PC-3 (cell line): ENCODE results near the gene EVA1A. TPM values are rescaled to one million over a fixed set of nuclear protein-coding genes. Genes with fewer than 3 reads are reported as not detected.

Source experiments
- ATAC-seq: fragments of 200-7000 bp; cut with Tn5 transposase; 2 replicates; pipeline ENCODE4 v1.9.1; 2020; ENCODE audit warnings: mild to moderate bottlenecking, moderate library complexity
- BruUV-seq: library from RNA; stranded (reverse); fragments of 400-500 nt; replicated peaks from 2 replicates; lab custom pipeline; 2021; lab: Mats Ljungman, UMichigan
- CTCF ChIA-PET: fragments of 300-600 bp; sonication (Branson Sonifier 250); formaldehyde crosslinking; loops from one replicate; lab custom pipeline; 2022; ENCODE audit warnings: antibody characterized with exemption; lab: Charles Lee
- POLR2A ChIA-PET: fragments of 300-600 bp; sonication (Branson Sonifier 250); formaldehyde crosslinking; loops from one replicate; lab custom pipeline; 2022; ENCODE audit warnings: antibody characterized with exemption; ENCODE audit not compliant: unreplicated experiment; lab: Charles Lee
- DNase-seq: peaks from one replicate; pipeline ENCODE4 v3.0.0-alpha.2; 2015
- H2AFZ ChIP-seq: fragments of 300-600 bp; sonication (generic); 2 replicates; pipeline ENCODE4 v1.6.0; 2016; ENCODE audit warnings: antibody characterized with exemption, low read length
- H3F3A ChIP-seq: fragments of 300-600 bp; sonication (generic); one replicate; pipeline ENCODE4 v1.6.0; 2017; ENCODE audit warnings: antibody characterized with exemption, low read length, control low read depth, mild to moderate bottlenecking; ENCODE audit not compliant: unreplicated experiment
- H3K27ac ChIP-seq: fragments of 300-600 bp; sonication (generic); 2 replicates; pipeline ENCODE4 v1.5.1; 2016; ENCODE audit warnings: mild to moderate bottlenecking, low read length
- H3K27me3 ChIP-seq: fragments of 300-600 bp; sonication (generic); 2 replicates; pipeline ENCODE4 v1.6.1; 2016; ENCODE audit warnings: low read length, mixed read lengths
- H3K36me3 ChIP-seq: fragments of 300-600 bp; sonication (generic); 2 replicates; pipeline ENCODE4 v1.6.1; 2016; ENCODE audit warnings: low read depth, mixed run types, low read length, mixed read lengths
- H3K4me1 ChIP-seq: fragments of 300-600 bp; sonication (generic); 2 replicates; pipeline ENCODE4 v1.5.1; 2016; ENCODE audit warnings: low read length; ENCODE audit not compliant: insufficient read depth
- H3K4me2 ChIP-seq: fragments of 300-600 bp; sonication (generic); 2 replicates; pipeline ENCODE4 v1.6.0; 2016; ENCODE audit warnings: low read length
- H3K4me3 ChIP-seq: fragments of 300-600 bp; sonication (generic); 2 replicates; pipeline ENCODE4 v1.5.1; 2016; ENCODE audit warnings: mild to moderate bottlenecking, low read length, mixed read lengths
- H3K79me2 ChIP-seq: fragments of 300-600 bp; sonication (generic); 2 replicates; pipeline ENCODE4 v1.6.1; 2017; ENCODE audit warnings: low read length, mixed read lengths
- H3K9ac ChIP-seq: fragments of 300-600 bp; sonication (generic); 2 replicates; pipeline ENCODE4 v1.6.0; 2016; ENCODE audit warnings: mild to moderate bottlenecking, low read length
- H3K9me2 ChIP-seq: fragments of 300-600 bp; sonication (generic); replicated peaks from 2 replicates; pipeline ENCODE4 v1.6.1; 2016; ENCODE audit warnings: mixed run types, low read length, mixed read lengths
- H3K9me3 ChIP-seq: fragments of 300-600 bp; sonication (generic); 2 replicates; pipeline ENCODE4 v1.6.1; 2016; ENCODE audit warnings: low read length, mixed read lengths
- H4K20me1 ChIP-seq: fragments of 300-600 bp; sonication (generic); 2 replicates; pipeline ENCODE4 v1.6.1; 2016; ENCODE audit warnings: low read length, mixed read lengths
- CTCF ChIP-seq: fragments of 300-600 bp; sonication (generic); conservative IDR thresholded peaks from 2 replicates; pipeline ENCODE4 v1.5.1; 2017; ENCODE audit warnings: antibody characterized with exemption, low read depth, mild to moderate bottlenecking, low read length
- EZH2 ChIP-seq: fragments of 300-600 bp; sonication (generic); IDR thresholded peaks from one replicate; pipeline ENCODE4 v1.6.1; 2017; ENCODE audit warnings: antibody characterized with exemption, mild to moderate bottlenecking, low read length; ENCODE audit not compliant: unreplicated experiment
- EZH2phosphoT487 ChIP-seq: fragments of 300-600 bp; sonication (generic); IDR thresholded peaks from 2 replicates; pipeline ENCODE4 v1.6.1; 2018; ENCODE audit warnings: mild to moderate bottlenecking, antibody characterized with exemption, low read length, borderline replicate concordance
- intact Hi-C: fragments of 100-400 bp; cut with micrococcal nuclease; formaldehyde crosslinking; loops from 2 replicates; pipeline ENCODE4 v1.9.0; 2023
- total RNA-seq: library from RNA; depleted of rRNA; stranded (reverse); fragments of >200 nt; gene quantifications from 2 replicates; pipeline ENCODE4 v1.2.3, GENCODE V29; 2014

EVA1A gene
- total RNA-seq, 1 experiment from 2014 or later: 48.9 TPM

GRCh38 chr2:75497256-75497655 is 63.5 kb downstream of the EVA1A start:
- no peaks in the 10 kb centered on the region for H3F3A ChIP-seq
- H3K9me3 ChIP-seq: no peaks in the 10 kb centered on the region
- no peak for TF ChIP-seq CTCF
- TF ChIP-seq EZH2phosphoT487: no peak
- TF ChIP-seq EZH2: no peak
- H2AFZ ChIP-seq: no peak overlapping the region
- H3K9ac ChIP-seq: no peak overlapping the region
- no peaks in the 10 kb centered on the region for H4K20me1 ChIP-seq
- CTCF ChIA-PET: no interaction called here
- POLR2A ChIA-PET: no interaction called here
- H3K4me1 ChIP-seq: no peaks in the 10 kb centered on the region
- no peak overlapping the region for H3K4me2 ChIP-seq
- H3K4me3 ChIP-seq: no peak overlapping the region
- no peaks in the 10 kb centered on the region for H3K36me3 ChIP-seq
- no peaks in the 10 kb centered on the region; the same call in 1 of the 2 replicates for H3K79me2 ChIP-seq
- no peak for ATAC-seq
- no peaks in the 10 kb centered on the region for H3K27me3 ChIP-seq
- DNase-seq: no peak
- BruUV-seq: no TSS peak
- no peak overlapping the region for H3K27ac ChIP-seq
- intact Hi-C loops: no loop called here
- no peaks in the 10 kb centered on the region for H3K9me2 ChIP-seq

DNA sequence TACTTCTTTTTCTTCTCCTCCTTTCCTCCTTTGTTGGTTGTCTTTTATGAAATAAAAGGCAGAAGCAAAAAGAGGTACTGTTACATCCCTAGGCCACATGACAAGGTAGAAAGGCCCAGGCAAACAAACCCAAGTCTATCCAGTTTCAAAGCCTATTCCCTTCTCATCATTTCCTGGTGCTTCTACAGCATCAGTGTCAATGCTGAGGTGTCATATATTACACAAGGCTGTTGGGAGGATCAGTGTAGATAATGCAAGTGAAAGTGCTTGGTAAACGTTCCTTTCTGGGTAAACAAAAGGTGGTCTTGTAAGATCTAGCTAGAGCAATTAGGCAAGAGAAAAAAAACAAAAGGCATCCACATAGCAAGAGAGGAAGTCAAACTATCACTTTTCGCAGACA is 64.9 kb downstream of the EVA1A start:
- ATAC-seq: no peak
- DNase-seq: no peak
- no peak overlapping the region for H3K4me2 ChIP-seq
- H3K27me3 ChIP-seq: no peaks in the 10 kb centered on the region
- H3F3A ChIP-seq: no peaks in the 10 kb centered on the region
- H3K36me3 ChIP-seq: no peaks in the 10 kb centered on the region
- ChIA-PET CTCF (no interaction called here), POLR2A (no interaction called here)
- H3K27ac ChIP-seq: no peak overlapping the region
- H3K9me3 ChIP-seq: no peaks in the 10 kb centered on the region
- TF ChIP-seq EZH2phosphoT487: no peak
- no peak for TF ChIP-seq EZH2
- H3K9me2 ChIP-seq: no peaks in the 10 kb centered on the region
- BruUV-seq: no TSS peak
- no peak overlapping the region for H3K4me3 ChIP-seq
- no peaks in the 10 kb centered on the region; the same call in 1 of the 2 replicates for H3K79me2 ChIP-seq
- intact Hi-C loops: no loop called here
- H2AFZ ChIP-seq: no peak overlapping the region
- no peak overlapping the region for H3K9ac ChIP-seq
- no peaks in the 10 kb centered on the region for H3K4me1 ChIP-seq
- no peaks in the 10 kb centered on the region for H4K20me1 ChIP-seq

- no peaks in the 10 kb centered on the region for H3K36me3 ChIP-seq
- CTCF ChIA-PET: no interaction called here
- DNase-seq (no peak), ATAC-seq (no peak)
- H4K20me1 ChIP-seq: no peaks in the 10 kb centered on the region
- intact Hi-C loops: no loop called here
- no peaks in the 10 kb centered on the region for H3K4me1 ChIP-seq
- TF ChIP-seq EZH2phosphoT487: no peak
- TF ChIP-seq EZH2: no peak
- TF ChIP-seq CTCF: no peak
- H3F3A ChIP-seq: no peaks in the 10 kb centered on the region
- H3K27me3 ChIP-seq: no peaks in the 10 kb centered on the region
- no peak overlapping the region for H3K4me2 ChIP-seq
- H3K9me3 ChIP-seq: no peaks in the 10 kb centered on the region
- no TSS peak for BruUV-seq
- no peak overlapping the region for H2AFZ ChIP-seq
- H3K79me2 ChIP-seq: no peaks in the 10 kb centered on the region
- POLR2A ChIA-PET: no interaction called here
- H3K27ac ChIP-seq: no peak overlapping the region
- no peaks in the 10 kb centered on the region for H3K9me2 ChIP-seq
- no peak overlapping the region for H3K9ac ChIP-seq
- no peak overlapping the region for H3K4me3 ChIP-seq
Measured at GRCh38 chr2:75494137-75494769, 66.5 kb downstream of the EVA1A start.
